HG03097 (cell line): ENCODE measurements around the gene NCKAP5.

Experiments used
- ATAC-seq: cut with Tn5 transposase; IDR thresholded peaks from one replicate; pipeline ENCODE4 v1.9.1; 2021; ENCODE audit not compliant: unreplicated experiment, low FRiP score

Gene NCKAP5

GRCh38 chr2:132936791-132937190, 631.5 kb downstream of the NCKAP5 start:
- ATAC-seq: peak; percentile 73

- no peak for ATAC-seq
These were observed 632.0 kb downstream of the NCKAP5 start for GRCh38 chr2:132936261-132936660.

- no peak for ATAC-seq
These were observed 638.5 kb downstream of the NCKAP5 start for GRCh38 chr2:132929786-132930185.

- no peak for ATAC-seq
These were observed 644.5 kb downstream of the NCKAP5 start for GRCh38 chr2:132923787-132924186.

- no peak for ATAC-seq
These were observed 652.3 kb downstream of the NCKAP5 start for GRCh38 chr2:132915812-132916549.

- ATAC-seq: no peak
These were observed 656.2 kb downstream of the NCKAP5 start for GRCh38 chr2:132911726-132912724.

- no peak for ATAC-seq
These were observed 657.8 kb downstream of the NCKAP5 start for GRCh38 chr2:132910432-132910831.

GRCh38 chr2:132909427-132909826, 658.8 kb downstream of the NCKAP5 start:
- ATAC-seq: no peak

GRCh38 chr2:132904142-132904842, 664.0 kb downstream of the NCKAP5 start:
- ATAC-seq: no peak

GRCh38 chr2:132902626-132903025, 665.6 kb downstream of the NCKAP5 start:
- ATAC-seq: no peak

- no peak for ATAC-seq
These were observed 666.6 kb downstream of the NCKAP5 start for GRCh38 chr2:132901661-132902060.

- ATAC-seq: no peak
These were observed 671.2 kb downstream of the NCKAP5 start for GRCh38 chr2:132897111-132897510.

- ATAC-seq: no peak
These were observed 672.2 kb downstream of the NCKAP5 start for GRCh38 chr2:132896073-132896472.

- no peak for ATAC-seq
These were observed 676.8 kb downstream of the NCKAP5 start for GRCh38 chr2:132891498-132891897.

- ATAC-seq: no peak
These were observed 681.7 kb downstream of the NCKAP5 start for GRCh38 chr2:132886574-132886973.

GRCh38 chr2:132884705-132885104, 683.6 kb downstream of the NCKAP5 start:
- ATAC-seq: no peak

- no peak for ATAC-seq
These were observed 684.0 kb downstream of the NCKAP5 start for GRCh38 chr2:132884292-132884691.

GRCh38 chr2:132883430-132883829, 684.8 kb downstream of the NCKAP5 start:
- ATAC-seq: no peak

- no peak for ATAC-seq
These were observed 686.7 kb downstream of the NCKAP5 start for GRCh38 chr2:132881546-132881945.

- ATAC-seq: no peak
These were observed 690.3 kb downstream of the NCKAP5 start for GRCh38 chr2:132877923-132878322.
